Activated effector memory CD4-positive, alpha-beta T cell treated with anti-CD3 and anti-CD28 coated beads, Interleukin-2, amount 50 U/mL, for 16 hours (primary cell): ENCODE results near the gene TTC22.
A peak's percentile ranks its signal among the peaks of the same experiment; 100 is the strongest.
"Not testable (repeated sequence)": the region's sequence is repeated elsewhere in the genome, so short reads cannot be mapped to it uniquely, and the experiment has no call there.

Source experiments
- DNase-seq: peaks from one replicate; pipeline ENCODE4 v3.0.0-alpha.2; 2020

TTC22 gene

GRCh38 chr1:54781023-54781723 is 19.9 kb downstream of the TTC22 start:
- no peak for DNase-seq

GRCh38 chr1:54777431-54777830 is 23.7 kb downstream of the TTC22 start:
- DNase-seq = no peak

GRCh38 chr1:54777011-54777410 is 24.1 kb downstream of the TTC22 start:
- DNase-seq = no peak

GRCh38 chr1:54775828-54776721 is 25.0 kb downstream of the TTC22 start:
- DNase-seq = not testable (repeated sequence)

GRCh38 chr1:54774820-54775498 is 26.2 kb downstream of the TTC22 start:
- DNase-seq = no peak

GRCh38 chr1:54772951-54773350 is 28.2 kb downstream of the TTC22 start:
- no peak for DNase-seq

GRCh38 chr1:54768093-54768492 is 33.0 kb downstream of the TTC22 start:
- no peak for DNase-seq

- DNase-seq = no peak
Observed at GRCh38 chr1:54767526-54767925, 33.6 kb downstream of the TTC22 start.

GRCh38 chr1:54766726-54767125 is 34.4 kb downstream of the TTC22 start:
- no peak for DNase-seq

- no peak for DNase-seq
Observed at GRCh38 chr1:54764922-54765561, 36.1 kb downstream of the TTC22 start.

GRCh38 chr1:54764133-54764921 is 36.8 kb downstream of the TTC22 start, which contains the start of gene PARS2:
PARS2 (minus strand) TSS chr1:54764523; CDS start chr1:54759161, 5,362 bp downstream.
- DNase-seq = peak; percentile 98

- peak; percentile 64 for DNase-seq
Observed at GRCh38 chr1:54763816-54764132, 37.3 kb downstream of the TTC22 start.

- DNase-seq = no peak
Observed at GRCh38 chr1:54758678-54759348, 42.3 kb downstream of the TTC22 start.

- no peak for DNase-seq
Observed at GRCh38 chr1:54757833-54758232, 43.3 kb downstream of the TTC22 start.

GRCh38 chr1:54754486-54755285 is 46.4 kb downstream of the TTC22 start:
- DNase-seq = no peak

GRCh38 chr1:54754045-54754444 is 47.1 kb downstream of the TTC22 start:
- no peak for DNase-seq

- no peak for DNase-seq
Observed at GRCh38 chr1:54751426-54751825, 49.7 kb downstream of the TTC22 start.

- peak; percentile 30 for DNase-seq
Observed at GRCh38 chr1:54750596-54750995, 50.5 kb downstream of the TTC22 start.

- DNase-seq = no peak
Observed at GRCh38 chr1:54748094-54748835, 52.9 kb downstream of the TTC22 start.

- no peak for DNase-seq
Observed at GRCh38 chr1:54745864-54746263, 55.3 kb downstream of the TTC22 start.
